Measurements from ENCODE around the gene SLC35C1.
A peak's percentile ranks its signal among the peaks of the same experiment; 100 is the strongest.

SLC35C1 gene

GRCh38 chr11:45804761-45805304, at the start of gene SLC35C1:
Gene SLC35C1 (plus strand): TSS chr11:45805149. CDS start chr11:45805802, 653 bp downstream.
- DNase-seq: peak; percentile 96

- DNase-seq: no peak
These were observed 49.6 kb upstream of the SLC35C1 start for GRCh38 chr11:45755281-45755859.

GRCh38 chr11:45756384-45757010, 48.5 kb upstream of the SLC35C1 start:
- DNase-seq: no peak

- no peak for DNase-seq
These were observed 47.3 kb upstream of the SLC35C1 start for GRCh38 chr11:45757672-45758071.

GRCh38 chr11:45761659-45762058, 43.3 kb upstream of the SLC35C1 start:
- no peak for DNase-seq

- DNase-seq: no peak
These were observed 39.8 kb upstream of the SLC35C1 start for GRCh38 chr11:45765107-45765668.

GRCh38 chr11:45765836-45766235, 39.1 kb upstream of the SLC35C1 start:
- DNase-seq: no peak

GRCh38 chr11:45766469-45766868, 38.5 kb upstream of the SLC35C1 start:
- DNase-seq: no peak

- no peak for DNase-seq
These were observed 36.5 kb upstream of the SLC35C1 start for GRCh38 chr11:45768486-45768885.

- DNase-seq: no peak
These were observed 35.0 kb upstream of the SLC35C1 start for GRCh38 chr11:45769960-45770359.

GRCh38 chr11:45771193-45771565, 33.8 kb upstream of the SLC35C1 start:
- peak; percentile 91 for DNase-seq

GRCh38 chr11:45771566-45772448, 33.1 kb upstream of the SLC35C1 start:
- peak; percentile 93 for DNase-seq

GRCh38 chr11:45772449-45772774, 32.5 kb upstream of the SLC35C1 start:
- no peak for DNase-seq

GRCh38 chr11:45772986-45773785, 31.8 kb upstream of the SLC35C1 start:
- DNase-seq: no peak

- DNase-seq: no peak
These were observed 30.9 kb upstream of the SLC35C1 start for GRCh38 chr11:45773786-45774655.

GRCh38 chr11:45774786-45775185, 30.2 kb upstream of the SLC35C1 start:
- DNase-seq: no peak

- DNase-seq: no peak
These were observed 27.6 kb upstream of the SLC35C1 start for GRCh38 chr11:45777127-45777969.

- DNase-seq: no peak
These were observed 26.6 kb upstream of the SLC35C1 start for GRCh38 chr11:45778341-45778740.

GRCh38 chr11:45779602-45780001, 25.3 kb upstream of the SLC35C1 start:
- no peak for DNase-seq

GRCh38 chr11:45786272-45786671, 18.7 kb upstream of the SLC35C1 start:
- DNase-seq: no peak

- DNase-seq: no peak
These were observed 16.1 kb upstream of the SLC35C1 start for GRCh38 chr11:45788887-45789286.

All from activated CD8-positive, alpha-beta memory T cell treated with anti-CD3 and anti-CD28 coated beads, Interleukin-2, amount 50 U/mL, for 48 hours (primary cell).